Suprapubic skin (tissue), 4 donors: ENCODE results near the gene MTCH1. TPM values are rescaled to one million over a fixed set of nuclear protein-coding genes. Genes with fewer than 3 reads are reported as not detected.
"Not testable (repeated sequence)": the region's sequence is repeated elsewhere in the genome, so short reads cannot be mapped to it uniquely, and the experiment has no call there.

ENCODE experiments used
- DNase-seq, 2 donors: peaks; one replicate each; pipeline ENCODE4 v3.0.0-alpha.2; 2019; ENCODE audit warnings: low spot score in 2 of 2
- H3K27ac ChIP-seq: fragments of 200-600 bp; sonication (generic); one replicate; pipeline ENCODE4 v1.5.1; 2019
- H3K27me3 ChIP-seq: fragments of 200-600 bp; sonication (generic); one replicate; pipeline ENCODE4 v1.5.1; 2019
- H3K36me3 ChIP-seq: fragments of 200-600 bp; sonication (generic); one replicate; pipeline ENCODE4 v1.5.1; 2019
- H3K4me1 ChIP-seq: fragments of 200-600 bp; sonication (generic); one replicate; pipeline ENCODE4 v1.5.1; 2019
- H3K4me3 ChIP-seq: fragments of 200-600 bp; sonication (generic); one replicate; pipeline ENCODE4 v1.5.1; 2019; ENCODE audit warnings: mild to moderate bottlenecking
- H3K9me3 ChIP-seq: fragments of 200-600 bp; sonication (generic); one replicate; pipeline ENCODE4 v1.5.1; 2019
- EP300 ChIP-seq: sonication (generic); formaldehyde crosslinking; IDR thresholded peaks from one replicate; pipeline ENCODE4 v1.6.1; 2017; ENCODE audit warnings: antibody characterized with exemption
- POLR2A ChIP-seq, 2 donors: fragments of 450-650 bp; IDR thresholded peaks; one replicate each; pipeline ENCODE4 v1.6.1; 2017; ENCODE audit warnings: antibody characterized with exemption in 2 of 2, mild to moderate bottlenecking in 2 of 2, moderate library complexity in 2 of 2
- POLR2AphosphoS5 ChIP-seq, 3 donors: sonication (generic); formaldehyde crosslinking; IDR thresholded peaks; one replicate each; pipeline ENCODE4 v1.6.1; 2017; ENCODE audit warnings: antibody characterized with exemption in 3 of 3
- WGBS: methylation state at CpG from one replicate; pipeline ENCODE4 v1.1.5; 2018; 5-methylcytosine and 5-hydroxymethylcytosine counted together
- total RNA-seq, 4 donors: library from RNA; depleted of rRNA; stranded (reverse); fragments of >200 nt; gene quantifications; one replicate each; pipeline ENCODE4 v1.1.0, GENCODE V29; 2016
- TF ChIP-seq, protein P1 (sequence below), 2 donors: fragments of 200-600 bp in 1 of 2; fragments of 450-650 bp in 1 of 2; sonication (generic) in 1 of 2; IDR thresholded peaks; one replicate each; pipeline ENCODE4 v1.5.1; 2016 to 2019; ENCODE audit warnings: antibody characterized with exemption in 2 of 2, mild to moderate bottlenecking in 1 of 2, moderate library complexity in 1 of 2

Gene MTCH1
- total RNA-seq, 4 donors from 2014 or later, result 160 to 220 (median 183) TPM

DNA sequence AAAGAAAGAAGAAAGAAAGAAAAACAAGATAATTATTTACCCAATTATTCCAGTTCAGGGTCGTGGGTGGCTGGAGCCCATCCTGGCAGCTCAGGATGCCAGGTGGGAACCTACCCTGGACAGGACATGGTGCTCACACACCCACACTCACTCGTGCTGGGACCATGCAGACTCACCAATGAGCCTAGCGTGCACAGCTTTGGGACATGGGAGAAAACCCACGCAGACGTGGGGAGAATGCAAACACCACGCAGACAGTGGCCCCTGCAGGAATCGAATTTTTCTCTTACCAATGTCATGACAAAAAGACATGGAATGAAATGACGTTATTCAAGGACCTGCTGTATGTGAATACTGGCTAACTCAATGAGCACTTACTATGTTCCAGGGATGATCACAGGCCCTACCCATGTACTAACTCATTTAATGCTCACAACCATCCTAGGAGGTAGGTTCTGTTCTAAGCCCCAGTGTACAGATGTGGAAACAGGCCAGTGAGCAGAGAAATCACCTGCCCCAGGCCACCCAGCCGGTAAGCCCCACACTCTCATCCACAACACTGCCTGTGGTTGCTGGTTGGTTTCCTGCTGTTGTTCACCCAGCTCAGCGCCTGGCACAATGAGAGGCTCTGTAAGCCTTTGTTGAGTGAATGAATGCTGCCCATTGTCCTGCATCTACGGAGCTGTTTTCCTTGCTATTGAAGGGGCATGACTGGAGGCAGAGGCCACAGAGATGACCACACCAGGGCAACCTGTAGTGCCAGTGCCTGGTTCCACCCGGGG lies 38.2 kb downstream of the MTCH1 start:
- 79% methylated on average over 11 of the region's 12 CpGs for WGBS
- TF ChIP-seq POLR2A (IDR thresholded peaks at IDR 0.05), result no peak
- TF ChIP-seq POLR2AphosphoS5 (IDR thresholded peaks at IDR 0.05), result no peak
- no peak for TF ChIP-seq EP300
- TF ChIP-seq, protein P1, sequence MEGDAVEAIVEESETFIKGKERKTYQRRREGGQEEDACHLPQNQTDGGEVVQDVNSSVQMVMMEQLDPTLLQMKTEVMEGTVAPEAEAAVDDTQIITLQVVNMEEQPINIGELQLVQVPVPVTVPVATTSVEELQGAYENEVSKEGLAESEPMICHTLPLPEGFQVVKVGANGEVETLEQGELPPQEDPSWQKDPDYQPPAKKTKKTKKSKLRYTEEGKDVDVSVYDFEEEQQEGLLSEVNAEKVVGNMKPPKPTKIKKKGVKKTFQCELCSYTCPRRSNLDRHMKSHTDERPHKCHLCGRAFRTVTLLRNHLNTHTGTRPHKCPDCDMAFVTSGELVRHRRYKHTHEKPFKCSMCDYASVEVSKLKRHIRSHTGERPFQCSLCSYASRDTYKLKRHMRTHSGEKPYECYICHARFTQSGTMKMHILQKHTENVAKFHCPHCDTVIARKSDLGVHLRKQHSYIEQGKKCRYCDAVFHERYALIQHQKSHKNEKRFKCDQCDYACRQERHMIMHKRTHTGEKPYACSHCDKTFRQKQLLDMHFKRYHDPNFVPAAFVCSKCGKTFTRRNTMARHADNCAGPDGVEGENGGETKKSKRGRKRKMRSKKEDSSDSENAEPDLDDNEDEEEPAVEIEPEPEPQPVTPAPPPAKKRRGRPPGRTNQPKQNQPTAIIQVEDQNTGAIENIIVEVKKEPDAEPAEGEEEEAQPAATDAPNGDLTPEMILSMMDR (IDR thresholded peaks at IDR 0.05), result no peak
- H3K27ac ChIP-seq, result no peak overlapping the region

GRCh38 chr6:36946526-36946925 lies 39.5 kb downstream of the MTCH1 start:
- no peak overlapping the region for H3K4me3 ChIP-seq
- no peak overlapping the region for H3K27ac ChIP-seq
- H3K4me1 ChIP-seq, result no peaks in the 10 kb centered on the region
- H3K27me3 ChIP-seq, result no peaks in the 10 kb centered on the region
- TF ChIP-seq POLR2A (IDR thresholded peaks at IDR 0.05) (no peak), POLR2AphosphoS5 (IDR thresholded peaks at IDR 0.05) (no peak), EP300 (no peak)
- TF ChIP-seq, protein P1 (IDR thresholded peaks at IDR 0.05), result no peak
- H3K9me3 ChIP-seq, result no peaks in the 10 kb centered on the region
- no peaks in the 10 kb centered on the region for H3K36me3 ChIP-seq
- 85% methylated on average over 3 of the region's 4 CpGs for WGBS
- peak in 1 of 2 donors; percentile 62 for DNase-seq

More for the DNA sequence above, 38.2 kb downstream of the MTCH1 start:
- H3K4me3 ChIP-seq, result no peak overlapping the region
- no peaks in the 10 kb centered on the region for H3K36me3 ChIP-seq
- H3K9me3 ChIP-seq, result no peaks in the 10 kb centered on the region
- peak; percentile 44 to 72 for DNase-seq
- H3K27me3 ChIP-seq, result no peaks in the 10 kb centered on the region
- no peaks in the 10 kb centered on the region for H3K4me1 ChIP-seq

GRCh38 chr6:36945301-36945700 lies 40.7 kb downstream of the MTCH1 start:
- no peak for DNase-seq
- Histone ChIP-seq H3K27me3 (no peaks in the 10 kb centered on the region), H3K4me3 (no peak overlapping the region), H3K36me3 (no peaks in the 10 kb centered on the region), H3K4me1 (no peaks in the 10 kb centered on the region), H3K9me3 (no peaks in the 10 kb centered on the region), H3K27ac (no peak overlapping the region)
- TF ChIP-seq, protein P1 (IDR thresholded peaks at IDR 0.05), result no peak
- TF ChIP-seq EP300, result no peak
- TF ChIP-seq POLR2AphosphoS5 (IDR thresholded peaks at IDR 0.05), result no peak
- no peak for TF ChIP-seq POLR2A (IDR thresholded peaks at IDR 0.05)
- WGBS, result 89% methylated on average over 4 of the region's 4 CpGs

GRCh38 chr6:36944650-36945049 lies 41.3 kb downstream of the MTCH1 start:
- TF ChIP-seq, protein P1 (IDR thresholded peaks at IDR 0.05), result no peak
- TF ChIP-seq POLR2AphosphoS5 (IDR thresholded peaks at IDR 0.05), result no peak
- TF ChIP-seq POLR2A (IDR thresholded peaks at IDR 0.05), result no peak
- TF ChIP-seq EP300, result no peak
- WGBS, result 56% methylated on average over 4 of the region's 5 CpGs
- no peaks in the 10 kb centered on the region for H3K9me3 ChIP-seq
- no peak overlapping the region for H3K4me3 ChIP-seq
- H3K27me3 ChIP-seq, result no peaks in the 10 kb centered on the region
- no peak for DNase-seq
- H3K36me3 ChIP-seq, result no peaks in the 10 kb centered on the region
- no peak overlapping the region for H3K27ac ChIP-seq
- no peaks in the 10 kb centered on the region for H3K4me1 ChIP-seq

DNA sequence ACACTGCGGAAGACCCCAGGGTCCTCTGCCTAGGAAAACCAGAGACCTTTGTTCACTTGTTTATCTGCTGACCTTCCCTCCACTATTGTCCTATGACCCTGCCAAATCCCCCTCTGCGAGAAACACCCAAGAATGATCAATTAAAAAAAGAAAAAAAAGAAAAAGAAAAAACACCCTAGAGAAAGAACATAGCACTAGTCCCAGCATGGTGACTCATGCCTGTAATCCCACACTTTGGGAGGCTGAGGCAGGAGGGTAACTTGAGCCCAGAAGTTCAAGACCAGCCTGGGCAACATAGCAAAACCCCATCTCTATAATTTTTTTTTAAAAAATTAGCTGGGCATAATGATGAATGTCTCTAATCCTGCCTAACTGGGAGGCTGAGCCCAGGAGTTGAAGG lies 43.7 kb downstream of the MTCH1 start:
- not testable (repeated sequence) for H3K9me3 ChIP-seq, H3K36me3 ChIP-seq, H3K27ac ChIP-seq, H3K4me3 ChIP-seq, DNase-seq, H3K4me1 ChIP-seq, H3K27me3 ChIP-seq
- 80% methylated on average over 2 of the region's 2 CpGs for WGBS

GRCh38 chr6:36941561-36941960 lies 44.4 kb downstream of the MTCH1 start:
- H3K4me3 ChIP-seq, H3K9me3 ChIP-seq, H3K27ac ChIP-seq, H3K27me3 ChIP-seq, H3K4me1 ChIP-seq, H3K36me3 ChIP-seq: not testable (repeated sequence)
- peak in 1 of 2 donors; percentile 12 for DNase-seq
- 93% methylated on average over 3 of the region's 40 CpGs for WGBS
